DMS114 treated with DMSO at 0.1 percent for 48 hours (cell line): ENCODE data around the gene OSBPL2.

Source experiments
- DNase-seq: peaks from one replicate; lab custom pipeline; 2025; ENCODE audit not compliant: unreplicated experiment; lab: John Stamatoyannopoulos, UW

The OSBPL2 gene

DNA sequence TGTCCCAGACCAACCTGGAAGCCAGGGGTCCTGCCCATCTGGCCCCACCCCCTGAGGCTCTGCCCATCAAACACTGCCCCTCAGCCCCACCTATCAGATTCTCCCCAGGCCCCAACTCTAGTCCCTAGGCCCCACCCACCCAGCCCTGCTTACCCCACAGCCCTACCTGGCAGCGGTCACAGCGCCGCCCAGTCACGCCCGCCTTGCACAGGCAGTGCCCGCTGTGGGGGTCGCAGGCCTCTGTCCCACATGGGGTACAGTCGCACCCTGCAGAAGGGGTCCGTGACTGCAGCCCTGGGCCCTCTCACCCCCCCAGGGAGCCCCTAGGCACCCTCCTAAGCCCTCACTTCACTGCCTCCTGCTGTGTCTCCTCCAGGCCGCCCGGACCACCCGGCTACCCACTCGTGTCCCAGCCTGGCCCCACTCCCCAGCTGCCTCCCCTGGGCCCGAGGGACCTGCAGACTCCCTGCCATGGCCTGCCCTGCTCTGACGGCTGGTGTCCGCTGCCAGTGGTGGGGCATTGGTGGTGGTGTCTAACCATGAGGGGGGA is 84.2 kb downstream of the OSBPL2 start:
- DNase-seq, result no peak

DNA sequence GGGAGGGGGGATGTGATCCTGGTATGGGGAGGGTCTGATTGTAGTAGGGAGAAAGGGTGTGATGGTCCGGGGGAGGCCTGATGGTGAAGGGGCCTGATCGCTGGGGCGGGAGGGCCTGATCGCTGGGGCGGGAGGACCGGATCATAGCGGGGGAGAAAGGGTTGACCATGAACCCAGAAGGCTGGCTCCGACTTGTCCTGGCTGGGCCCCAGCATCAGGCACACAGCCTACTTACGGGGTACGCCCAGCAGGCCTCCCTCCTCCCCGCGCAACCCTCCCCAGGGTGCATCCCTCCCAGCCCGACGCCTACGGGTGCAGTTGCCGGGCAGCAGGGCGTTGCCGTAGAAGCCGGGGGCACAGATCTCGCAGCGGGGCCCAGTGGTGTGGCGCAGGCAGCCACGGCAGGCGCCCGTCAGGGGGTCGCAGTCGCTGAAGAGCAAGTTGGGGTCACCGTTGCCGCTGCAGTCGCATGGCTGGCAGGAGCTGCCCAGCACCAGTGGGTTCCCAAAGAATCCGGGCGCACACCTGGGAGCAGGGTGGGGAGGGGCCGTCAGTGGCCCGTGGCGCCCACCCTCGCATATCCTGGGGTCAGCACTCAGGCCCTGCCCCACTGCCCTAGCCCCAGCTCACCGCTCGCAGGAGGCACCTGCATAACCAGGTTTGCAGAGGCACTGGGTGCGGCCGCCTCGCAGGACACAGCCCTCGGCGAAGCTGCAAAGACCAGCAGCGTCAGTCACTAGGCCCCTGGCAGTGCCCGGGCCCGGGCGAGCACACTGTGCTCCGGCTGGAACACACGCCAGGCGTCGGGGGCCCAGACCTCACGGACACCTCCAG is 85.0 kb downstream of the OSBPL2 start:
- no peak for DNase-seq

DNA sequence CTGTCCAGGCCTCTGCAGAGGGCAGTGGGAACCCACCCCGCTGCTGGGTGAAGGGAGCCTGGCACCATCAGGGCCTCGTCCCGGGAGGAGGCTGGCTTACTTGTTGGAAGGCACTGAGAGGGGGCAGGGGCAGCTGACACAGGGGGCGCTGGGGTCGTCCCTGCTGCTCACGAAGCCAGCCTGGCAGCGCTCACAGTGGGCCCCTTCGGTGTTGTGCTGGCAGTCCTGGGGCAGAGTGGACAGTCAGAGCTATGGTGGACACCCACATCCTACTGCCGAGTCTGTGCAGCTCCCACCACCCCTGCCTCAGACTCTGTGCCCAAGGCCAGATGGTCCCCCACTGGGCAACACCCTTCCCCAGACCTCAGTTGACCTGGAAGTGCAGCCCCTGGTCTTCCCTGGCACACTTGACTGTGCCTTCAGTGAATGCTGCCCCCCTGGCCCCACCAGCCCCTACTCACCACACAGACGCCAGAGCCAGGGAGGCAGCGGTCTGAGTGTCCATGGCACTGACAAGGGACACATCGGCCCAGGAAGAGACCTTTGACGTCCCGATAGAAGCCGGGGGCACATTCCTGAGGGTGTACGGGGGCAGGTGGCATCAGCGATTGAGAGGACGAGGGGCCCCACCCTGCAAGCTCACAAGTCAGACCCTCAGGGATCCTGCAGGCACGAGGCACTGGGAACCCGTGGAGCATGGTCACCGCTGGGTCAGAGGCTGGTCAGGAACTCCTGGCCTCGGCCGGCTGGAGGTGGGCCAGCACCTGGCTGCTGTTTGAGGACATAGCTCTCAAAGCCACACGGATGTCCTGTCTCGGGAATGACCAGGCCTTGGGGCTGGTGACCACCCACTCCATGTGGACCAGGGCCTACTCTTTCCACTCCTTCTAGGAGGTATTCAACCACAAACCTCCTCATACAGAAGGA is 85.9 kb downstream of the OSBPL2 start:
- DNase-seq, result no peak

DNA sequence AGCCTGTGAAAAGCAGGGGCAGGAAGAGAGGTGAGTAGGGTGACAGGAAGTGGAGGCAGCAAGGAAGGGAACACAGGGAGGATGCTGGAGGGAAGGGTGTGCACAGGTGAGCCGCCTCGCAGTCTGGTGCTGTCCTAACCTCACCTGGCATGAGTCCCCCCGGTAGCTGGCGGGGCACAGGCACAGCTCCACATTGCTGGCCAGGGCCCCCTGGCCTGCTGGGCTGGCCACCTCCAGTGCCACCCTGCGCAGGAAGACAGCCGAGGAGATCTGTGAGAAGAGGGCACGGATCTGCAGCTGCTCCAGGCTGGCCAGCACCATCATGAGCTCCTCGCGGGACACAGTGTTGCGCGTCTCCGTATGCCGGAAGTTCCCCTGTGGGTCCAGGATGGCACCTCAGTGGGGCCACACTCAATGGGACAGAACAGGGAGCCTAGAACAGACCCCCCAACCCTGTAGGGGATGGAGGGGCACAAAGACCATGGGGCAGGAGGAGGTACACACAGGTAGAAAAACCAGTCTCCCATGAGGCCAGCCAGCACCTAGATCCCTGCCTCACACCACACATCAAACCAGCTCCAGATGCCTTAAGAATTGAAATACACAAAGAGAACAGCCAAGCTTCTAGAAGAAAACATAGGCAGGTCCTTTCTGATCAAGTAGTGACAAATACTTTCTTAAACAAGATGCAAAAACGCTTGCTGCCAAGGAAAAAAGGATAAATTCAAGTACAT is 87.0 kb downstream of the OSBPL2 start:
- DNase-seq, result no peak

DNA sequence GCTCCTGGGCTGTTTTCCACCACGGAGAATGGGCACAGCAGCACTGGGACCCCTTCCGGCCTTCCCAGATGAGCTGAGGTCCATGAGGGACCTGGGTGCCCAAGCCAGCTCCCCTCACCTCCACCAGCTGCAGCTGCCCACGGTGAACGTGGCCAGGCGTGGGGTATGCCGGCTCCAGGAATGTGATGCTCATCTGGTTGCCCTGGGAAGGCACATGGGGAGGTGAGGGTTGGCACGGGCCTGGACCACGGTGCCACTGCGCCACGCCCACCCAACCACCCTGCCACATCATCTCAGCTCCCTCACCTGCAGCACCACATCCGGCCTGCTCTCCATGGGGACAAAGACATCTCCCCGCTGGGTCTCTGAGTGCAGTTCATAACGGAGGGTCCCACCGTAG is 88.2 kb downstream of the OSBPL2 start:
- DNase-seq, result no peak

DNA sequence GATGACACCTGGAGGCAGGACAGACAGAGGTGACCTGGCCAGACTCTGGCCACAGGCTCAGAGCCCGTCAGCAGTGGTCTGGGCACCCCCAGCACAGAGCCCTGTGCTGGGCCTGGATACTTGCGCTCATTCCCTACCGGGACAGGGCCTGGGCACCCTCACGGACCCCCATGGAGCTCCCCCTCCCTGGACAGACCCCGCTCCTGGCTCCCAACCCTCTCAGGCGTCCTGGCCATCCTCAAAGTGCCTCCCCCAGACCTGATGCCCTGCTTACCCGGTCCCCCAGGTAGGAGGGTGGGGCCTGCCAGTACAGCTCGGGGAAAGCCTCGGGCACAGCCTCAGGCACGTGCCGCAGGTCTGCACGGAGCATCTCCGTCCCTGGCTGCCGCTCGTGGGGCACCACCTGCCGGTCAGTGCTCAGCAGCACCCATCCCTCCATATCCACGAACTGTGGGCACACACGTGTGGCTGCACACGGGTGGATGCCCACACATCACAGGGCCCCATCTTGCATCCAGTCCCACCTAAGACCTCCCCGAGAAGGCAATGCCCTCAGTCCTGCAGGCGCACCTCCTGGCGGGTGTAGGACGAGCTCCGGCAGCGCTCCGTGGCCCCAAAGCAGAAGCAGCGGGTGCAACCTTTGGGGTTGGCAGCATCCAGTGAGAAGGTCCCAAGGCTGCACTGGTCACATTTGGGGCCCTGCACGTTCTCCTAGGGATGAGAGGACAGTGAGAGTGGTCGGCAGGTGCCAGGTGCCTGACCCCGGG is 88.8 kb downstream of the OSBPL2 start:
- DNase-seq, result no peak

DNA sequence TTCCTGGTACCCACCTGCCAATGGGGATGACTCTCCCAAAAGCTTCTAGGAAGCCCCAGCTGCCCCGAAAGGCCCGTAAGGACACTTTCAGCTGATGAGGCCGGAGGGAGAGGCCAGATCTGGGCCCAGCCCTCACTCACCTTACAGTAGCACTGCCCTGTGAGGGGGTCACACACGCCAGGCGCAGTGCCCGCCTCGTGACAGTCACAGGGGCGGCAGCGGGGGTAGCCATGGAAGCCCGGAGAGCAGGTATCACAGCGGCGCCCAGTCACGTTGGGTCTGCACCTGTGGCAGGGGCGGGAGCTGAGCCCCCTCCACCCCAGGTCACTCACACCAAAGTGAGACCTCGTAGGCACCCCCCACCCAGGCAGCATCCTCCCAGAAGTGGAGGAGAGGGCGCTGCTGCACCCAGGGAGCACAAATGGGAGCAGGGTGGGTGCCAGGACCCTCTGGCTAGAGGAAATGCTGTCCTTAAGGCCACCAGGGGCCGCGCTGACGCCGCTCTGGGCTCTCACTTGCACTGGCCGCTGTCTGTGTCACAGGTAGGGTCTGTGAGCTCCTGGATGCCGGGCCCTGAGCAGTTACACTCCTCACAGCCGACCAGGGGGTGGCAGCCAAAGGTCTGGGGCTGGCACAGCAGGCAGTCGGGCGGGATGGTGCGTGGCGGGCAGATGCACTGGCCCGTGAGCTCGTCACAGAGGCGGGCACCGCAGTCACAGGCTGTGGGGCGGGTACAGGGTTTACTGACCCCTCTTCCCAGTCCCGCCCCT is 89.6 kb downstream of the OSBPL2 start:
- DNase-seq, result no peak

DNA sequence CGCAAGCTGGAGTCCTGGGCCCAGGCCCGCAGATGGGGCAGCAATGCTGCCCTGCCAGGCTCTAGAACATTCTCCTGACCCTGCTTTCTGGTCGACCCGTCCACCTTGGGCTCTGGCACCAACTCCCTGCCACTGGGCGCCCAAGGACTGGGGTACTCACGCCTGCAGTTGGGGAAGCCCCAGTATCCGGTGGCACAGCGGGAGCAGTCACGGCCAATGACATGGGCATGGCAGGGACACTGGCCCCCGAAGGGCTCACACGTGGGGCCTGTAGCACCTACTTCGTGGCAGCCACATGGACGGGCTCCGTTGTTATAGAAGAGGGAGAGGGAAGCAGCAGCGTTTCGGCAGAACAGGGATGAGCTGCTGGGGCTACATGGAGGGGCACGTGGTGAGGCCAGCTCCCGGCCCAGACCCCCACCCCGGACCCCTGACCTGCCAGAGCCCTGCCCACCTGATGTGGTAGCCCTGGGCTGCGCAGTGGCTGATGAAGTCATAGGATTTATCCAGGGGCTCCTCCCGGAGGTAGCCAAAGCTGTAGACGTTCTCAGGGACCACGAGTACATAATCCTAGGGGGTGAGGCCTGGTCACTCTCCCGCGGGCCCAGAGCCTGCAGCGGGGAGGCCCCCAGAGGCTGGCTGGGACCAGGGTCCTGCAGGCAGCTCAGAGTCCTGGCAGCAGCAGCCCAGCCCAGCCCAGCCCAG is 90.5 kb downstream of the OSBPL2 start:
- DNase-seq, result no peak

DNA sequence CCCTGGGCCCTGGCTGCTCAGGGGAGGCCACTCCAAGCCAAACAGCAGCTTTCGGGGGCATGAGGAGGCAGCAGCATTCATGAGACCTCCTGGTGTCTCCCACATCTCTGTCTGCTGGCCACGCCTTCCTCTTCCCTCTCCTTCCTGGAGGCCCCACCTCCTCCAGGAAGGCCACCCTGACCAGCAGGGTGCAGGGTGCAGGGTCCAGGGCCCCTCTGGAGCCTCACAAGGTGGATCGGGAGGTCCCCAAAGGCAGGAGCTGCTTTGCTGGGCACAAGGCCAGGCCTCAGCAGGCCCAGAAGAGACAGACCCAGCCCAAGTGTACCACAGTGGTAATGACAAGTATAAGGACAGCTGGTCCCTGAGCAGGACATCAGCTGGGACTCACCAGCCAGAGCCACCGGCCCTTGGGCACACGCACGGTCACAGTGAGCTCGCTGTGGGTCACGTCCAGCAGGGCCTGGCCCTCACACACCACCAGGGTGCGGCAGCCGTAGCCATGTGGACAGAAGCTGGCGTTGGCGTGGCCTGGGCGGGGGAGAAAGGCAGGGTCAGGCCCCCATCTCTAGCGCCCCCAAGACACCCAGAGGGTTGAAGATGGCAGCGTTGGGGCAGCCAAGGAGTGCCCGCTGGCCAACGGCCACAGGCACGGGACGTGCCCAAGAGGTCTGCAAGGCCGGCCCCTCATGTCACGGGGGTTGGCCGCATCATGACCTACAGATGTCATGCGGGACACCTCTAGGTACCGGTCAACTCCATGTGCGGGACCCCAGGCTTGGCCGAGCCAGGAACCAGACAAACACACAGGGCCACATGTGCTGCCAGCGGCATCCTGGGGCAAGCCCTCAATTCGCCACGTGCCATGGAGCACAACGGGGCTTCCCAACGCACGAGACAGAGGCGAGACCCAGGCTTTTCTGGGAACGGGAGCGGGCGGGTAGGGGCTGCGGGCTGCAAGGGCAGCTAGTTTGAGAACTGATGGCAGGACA is 91.4 kb downstream of the OSBPL2 start:
- DNase-seq, result no peak

DNA sequence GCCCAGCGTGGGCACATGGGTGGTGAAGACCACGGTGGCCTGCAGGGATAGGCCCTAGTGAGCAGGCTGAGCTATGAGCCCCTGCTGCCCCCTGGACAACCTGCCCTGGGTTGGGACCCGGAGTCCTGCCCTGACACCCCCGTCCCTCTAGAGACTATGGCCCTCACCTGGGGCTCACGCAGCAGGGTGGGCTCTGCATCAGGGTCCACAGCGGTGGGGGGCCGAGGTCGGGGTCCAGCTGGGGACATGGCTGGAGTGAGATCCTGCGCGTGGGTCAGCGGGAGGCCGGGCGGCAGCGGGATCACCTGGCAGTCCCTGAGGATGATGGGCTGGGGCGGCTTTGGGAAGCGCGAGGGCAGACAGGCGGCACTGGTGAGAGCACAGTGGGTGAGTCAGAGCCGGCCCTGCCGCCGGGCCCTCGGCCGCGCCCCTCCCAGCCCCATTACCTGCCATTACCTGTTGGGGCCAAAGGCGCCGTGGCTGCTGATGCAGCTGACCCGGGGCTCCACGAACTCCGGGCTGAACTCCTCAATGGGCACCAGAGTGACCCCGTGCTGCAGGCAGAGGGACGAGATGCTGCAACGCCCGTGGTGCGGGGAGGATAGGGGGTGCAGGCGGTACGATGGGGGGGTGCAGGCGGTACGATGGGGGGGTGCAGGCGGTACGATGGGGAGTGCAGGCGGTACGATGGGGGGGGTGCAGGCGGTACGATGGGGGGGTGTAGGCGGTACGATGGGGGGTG is 92.4 kb downstream of the OSBPL2 start:
- DNase-seq, result no peak

DNA sequence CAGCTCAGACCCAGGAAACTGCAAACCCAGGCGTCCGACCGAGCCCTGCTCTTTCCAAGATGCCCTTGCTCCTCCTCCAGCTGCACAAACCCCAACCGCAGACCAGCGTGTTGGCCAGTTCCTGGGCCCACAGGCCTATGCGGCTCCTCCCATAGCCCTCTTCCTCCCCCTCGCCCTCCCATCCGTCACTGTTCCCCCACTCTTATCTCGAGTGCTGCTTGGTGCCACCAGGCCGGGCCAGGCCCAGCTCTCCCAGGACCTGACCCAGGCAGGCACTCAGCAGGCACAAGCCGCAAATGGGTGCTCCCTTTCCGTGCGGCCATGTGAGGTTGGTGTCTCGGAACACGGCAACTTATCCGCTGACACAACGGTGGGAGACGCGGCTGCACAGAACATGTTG is 93.0 kb downstream of the OSBPL2 start:
- DNase-seq, result no peak

DNA sequence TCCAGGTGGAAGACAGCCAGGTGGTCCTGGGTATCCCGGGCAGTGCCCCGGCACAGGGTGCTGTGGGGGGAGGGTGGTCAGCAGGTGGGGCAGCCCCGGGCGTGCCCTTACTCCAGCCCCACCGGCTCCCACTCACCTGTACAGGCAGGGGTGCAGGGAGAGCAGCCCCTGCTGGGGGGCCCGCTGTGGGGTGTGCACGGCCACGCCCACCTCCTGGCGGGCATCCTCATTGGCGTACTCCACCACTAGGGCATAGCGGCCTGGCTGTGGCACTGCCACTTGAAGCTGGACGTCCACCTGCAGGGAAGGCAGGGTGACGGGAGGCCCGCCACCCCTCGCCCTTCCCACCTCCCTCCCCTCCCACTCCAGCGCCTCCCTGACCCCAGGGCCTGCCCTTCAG is 94.1 kb downstream of the OSBPL2 start:
- no peak for DNase-seq

DNA sequence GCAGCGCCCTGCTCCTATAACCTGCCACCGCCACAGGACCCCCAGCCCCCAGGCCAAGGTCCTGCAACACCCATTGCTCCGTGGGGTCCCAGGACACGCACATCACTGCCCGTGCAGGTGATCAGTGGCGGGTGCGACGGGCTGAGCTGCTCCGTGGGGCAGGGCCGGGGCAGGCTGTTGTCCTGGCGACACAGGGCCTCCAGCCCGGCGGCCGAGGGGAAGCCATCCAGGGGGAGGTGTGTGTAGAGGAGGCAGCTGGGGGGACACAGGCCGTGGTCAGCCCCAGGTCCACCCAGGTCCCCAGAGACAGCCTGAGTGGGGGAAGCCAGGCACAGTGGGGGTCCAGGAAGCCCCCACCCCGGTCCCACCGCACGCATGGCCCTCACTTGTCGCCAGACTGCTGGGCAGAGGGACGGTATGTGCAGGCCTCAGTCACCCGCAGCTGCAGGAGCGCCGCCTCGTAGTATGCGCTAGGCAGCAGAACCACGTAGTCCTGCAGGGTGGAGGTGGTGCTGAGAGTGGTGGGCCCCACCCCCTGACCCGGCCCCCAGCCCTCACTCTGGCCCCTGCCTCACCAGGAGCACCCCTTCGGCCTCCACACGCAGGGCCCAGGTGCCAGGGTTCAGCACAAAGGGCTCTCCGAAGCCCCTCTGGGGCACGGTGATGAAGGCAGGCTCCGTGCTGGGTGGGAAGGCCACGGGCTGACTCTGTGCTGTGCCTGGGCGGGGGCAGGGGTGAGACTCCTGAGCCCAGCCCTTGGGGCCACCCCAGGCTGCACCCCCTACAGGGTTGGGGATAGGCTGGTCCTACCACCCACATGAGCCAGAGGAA is 94.9 kb downstream of the OSBPL2 start:
- DNase-seq, result no peak

DNA sequence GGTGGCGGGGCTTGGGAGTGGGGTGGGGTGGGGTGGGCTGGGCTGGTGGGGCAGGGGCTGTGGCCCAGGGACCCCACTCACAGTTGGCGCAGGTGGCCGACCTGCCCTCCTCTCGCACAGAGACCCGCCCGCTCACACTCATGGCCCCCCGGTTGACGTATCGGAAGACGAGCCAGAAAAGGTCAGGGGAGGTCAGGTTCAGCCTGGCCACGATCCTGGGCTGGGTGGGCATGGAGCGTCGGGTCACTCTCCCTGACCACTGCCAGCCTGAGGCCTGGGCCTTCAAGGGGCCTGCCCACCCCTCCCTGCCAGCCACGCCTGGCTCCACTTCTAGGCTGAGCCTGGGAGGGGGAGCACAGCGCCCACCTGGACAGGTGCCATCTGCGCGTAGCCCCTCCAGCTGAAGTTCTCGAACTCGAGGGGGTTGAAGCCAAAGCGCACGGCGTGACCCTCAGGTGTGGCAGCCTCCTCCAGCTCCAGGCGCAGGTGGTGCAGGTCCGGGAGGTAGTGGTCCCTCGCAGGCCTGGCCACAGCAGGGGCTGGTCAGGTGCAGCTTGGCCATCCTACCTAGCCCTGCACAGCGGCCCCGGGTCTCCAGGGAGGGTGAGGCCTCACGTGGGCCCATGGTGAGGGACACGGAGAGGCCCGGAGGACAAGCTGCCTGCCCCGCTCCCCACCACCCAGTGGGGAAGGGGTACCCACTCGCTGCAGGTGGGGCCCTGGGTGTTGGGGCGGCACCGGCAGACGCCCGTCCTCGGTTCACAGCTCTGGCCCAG is 95.7 kb downstream of the OSBPL2 start:
- DNase-seq, result no peak

DNA sequence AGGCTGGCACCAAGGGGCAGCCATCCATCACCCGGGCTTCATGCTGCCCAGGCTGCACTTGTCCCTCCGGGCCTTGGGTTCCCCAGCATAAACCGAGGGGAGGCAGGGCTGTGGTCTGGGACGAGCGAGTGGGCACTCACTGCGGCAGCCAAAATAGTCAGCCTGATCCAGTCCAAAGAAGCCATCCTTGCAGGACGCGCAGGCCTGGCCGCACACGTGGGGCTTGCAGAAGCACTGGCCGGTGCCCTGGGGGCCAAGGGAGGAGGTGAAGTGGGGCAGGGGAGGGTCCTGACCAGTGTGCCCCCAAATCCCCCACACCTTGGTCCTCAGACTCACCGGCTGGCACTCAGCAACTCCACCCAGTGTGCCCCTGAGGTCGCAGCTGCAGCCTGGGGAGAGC is 96.6 kb downstream of the OSBPL2 start:
- DNase-seq, result no peak

DNA sequence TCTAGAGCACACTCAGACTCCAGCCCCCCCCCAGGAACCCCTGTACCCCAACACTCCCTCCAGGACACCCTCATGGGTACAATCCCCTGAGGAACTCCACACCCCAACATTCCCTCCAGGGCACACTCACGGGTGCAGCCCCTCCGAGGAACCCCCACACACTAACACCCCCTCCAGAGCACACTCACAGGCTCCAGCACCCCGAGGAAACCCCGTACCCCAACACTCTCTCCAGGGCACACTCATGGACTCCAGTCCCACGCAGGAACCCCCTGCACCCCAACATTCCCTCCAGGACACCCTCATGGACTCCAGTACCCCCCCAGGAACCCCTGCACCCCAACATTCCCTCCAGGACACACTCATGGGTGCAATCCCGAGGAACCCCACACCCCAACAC is 97.2 kb downstream of the OSBPL2 start:
- DNase-seq, result no peak
